Measurements from ENCODE around the gene NOXO1.

The NOXO1 gene

DNA sequence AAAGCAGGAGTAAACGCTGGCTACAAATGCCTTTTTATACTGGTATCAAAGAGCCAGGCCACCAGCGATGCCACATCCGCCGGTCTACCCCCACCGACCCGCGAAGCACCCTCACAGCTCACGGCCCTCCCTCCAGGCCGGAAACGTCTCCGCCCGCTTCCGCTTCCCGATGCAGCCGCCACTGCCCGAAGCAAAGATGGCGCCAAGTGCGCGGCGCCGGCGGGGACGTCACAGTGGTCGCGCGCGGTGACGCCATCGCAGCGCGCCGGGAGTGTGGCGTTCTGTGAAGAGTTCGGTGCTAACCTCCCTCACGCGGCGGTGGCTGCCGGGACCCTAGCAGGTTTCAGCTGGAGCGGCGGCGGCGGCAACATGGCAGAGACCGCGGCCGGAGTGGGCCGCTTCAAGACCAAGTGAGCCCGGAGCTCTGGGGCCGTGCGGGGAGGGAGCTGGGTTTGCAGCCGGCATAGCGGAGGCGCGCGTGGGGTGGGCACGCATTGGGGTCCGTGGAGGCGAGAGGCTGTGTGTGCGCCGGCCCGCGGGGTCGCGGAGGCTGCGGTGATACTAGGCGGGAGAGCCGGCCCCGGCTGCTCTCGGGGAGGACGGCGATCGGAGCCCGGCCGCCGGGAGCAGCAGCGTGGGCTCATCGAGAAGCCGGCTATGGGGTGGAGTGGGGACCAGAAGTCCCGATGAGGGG is 9.3 kb downstream of the NOXO1 start, which contains the start of gene TBL3:
TBL3 (plus strand) TSS at position 258 of the 694 bp plus-strand sequence; CDS start at position 370, 112 bp downstream.
- ChIA-PET POLR2A (interaction anchor here (0.8 to 3.1 kb wide), 4 partner anchors 10 to 184 kb away, joined by 4 to 20 read pairs (median 12); partner anchors contain the start of genes NDUFB10, NOXO1 and TRAF7), CTCF (interaction anchor here (1.1 to 1.4 kb wide), 4 partner anchors 9 to 168 kb away, joined by 4 to 5 read pairs (median 5); partner anchors contain the start of gene NOXO1)
- peak; percentile 49 for DNase-seq (ENCODE audit: low read depth, low spot score)
- peak within 1 kb of the TSS; percentile 85 for H3K4me3 ChIP-seq (ENCODE audit: low read depth, low read length)
- TF ChIP-seq, protein P1, sequence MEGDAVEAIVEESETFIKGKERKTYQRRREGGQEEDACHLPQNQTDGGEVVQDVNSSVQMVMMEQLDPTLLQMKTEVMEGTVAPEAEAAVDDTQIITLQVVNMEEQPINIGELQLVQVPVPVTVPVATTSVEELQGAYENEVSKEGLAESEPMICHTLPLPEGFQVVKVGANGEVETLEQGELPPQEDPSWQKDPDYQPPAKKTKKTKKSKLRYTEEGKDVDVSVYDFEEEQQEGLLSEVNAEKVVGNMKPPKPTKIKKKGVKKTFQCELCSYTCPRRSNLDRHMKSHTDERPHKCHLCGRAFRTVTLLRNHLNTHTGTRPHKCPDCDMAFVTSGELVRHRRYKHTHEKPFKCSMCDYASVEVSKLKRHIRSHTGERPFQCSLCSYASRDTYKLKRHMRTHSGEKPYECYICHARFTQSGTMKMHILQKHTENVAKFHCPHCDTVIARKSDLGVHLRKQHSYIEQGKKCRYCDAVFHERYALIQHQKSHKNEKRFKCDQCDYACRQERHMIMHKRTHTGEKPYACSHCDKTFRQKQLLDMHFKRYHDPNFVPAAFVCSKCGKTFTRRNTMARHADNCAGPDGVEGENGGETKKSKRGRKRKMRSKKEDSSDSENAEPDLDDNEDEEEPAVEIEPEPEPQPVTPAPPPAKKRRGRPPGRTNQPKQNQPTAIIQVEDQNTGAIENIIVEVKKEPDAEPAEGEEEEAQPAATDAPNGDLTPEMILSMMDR (IDR thresholded peaks at IDR 0.05; ENCODE audit: insufficient read depth, low read length, missing control alignments) = no peak

DNA sequence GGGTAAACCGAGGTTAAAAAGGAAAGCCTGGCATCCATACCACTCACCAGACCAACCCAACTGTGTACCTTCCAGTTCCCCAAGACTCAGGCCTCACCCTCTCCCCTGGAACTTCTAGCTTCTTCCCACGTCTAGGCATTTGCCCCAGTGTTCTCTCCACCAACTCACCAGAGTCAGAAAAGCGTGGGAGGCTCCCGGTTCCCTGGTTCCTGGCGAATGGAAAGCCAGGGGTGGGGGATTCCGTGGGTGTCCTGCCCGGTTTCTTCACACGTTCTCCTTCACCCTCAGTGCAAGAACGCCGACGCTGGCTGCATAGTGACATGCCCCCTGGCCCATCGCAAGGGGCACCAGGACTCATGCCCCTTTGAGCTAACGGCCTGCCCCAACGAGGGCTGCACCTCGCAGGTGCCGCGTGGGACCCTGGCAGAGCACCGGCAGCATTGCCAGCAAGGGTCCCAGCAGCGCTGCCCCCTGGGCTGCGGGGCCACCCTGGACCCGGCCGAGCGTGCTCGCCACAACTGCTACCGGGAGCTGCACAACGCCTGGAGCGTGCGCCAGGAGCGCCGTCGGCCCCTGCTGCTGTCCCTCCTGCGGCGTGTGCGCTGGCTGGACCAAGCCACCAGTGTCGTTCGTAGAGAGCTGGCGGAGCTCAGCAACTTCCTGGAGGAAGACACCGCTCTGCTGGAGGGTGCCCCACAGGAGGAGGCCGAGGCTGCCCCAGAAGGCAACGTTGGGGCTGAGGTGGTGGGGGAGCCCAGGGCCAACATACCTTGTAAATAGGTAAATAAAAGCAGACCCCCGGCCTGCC is 12.9 kb downstream of the NOXO1 start:
- ChIA-PET CTCF (interaction anchor here (2.5 kb wide), 1 partner anchor 172 kb away, joined by 5 read pairs; no protein-coding TSS in a partner anchor), POLR2A (interaction anchor here (1.1 kb wide), 1 partner anchor 187 kb away, joined by 3 read pairs; the partner anchor contains the start of gene TRAF7)
- TF ChIP-seq, protein P1 (IDR thresholded peaks at IDR 0.05; ENCODE audit: insufficient read depth, low read length, missing control alignments) = no peak
- DNase-seq (ENCODE audit: low read depth, low spot score) = no peak
- H3K4me3 ChIP-seq (ENCODE audit: low read depth, low read length) = no peak overlapping the region

DNA sequence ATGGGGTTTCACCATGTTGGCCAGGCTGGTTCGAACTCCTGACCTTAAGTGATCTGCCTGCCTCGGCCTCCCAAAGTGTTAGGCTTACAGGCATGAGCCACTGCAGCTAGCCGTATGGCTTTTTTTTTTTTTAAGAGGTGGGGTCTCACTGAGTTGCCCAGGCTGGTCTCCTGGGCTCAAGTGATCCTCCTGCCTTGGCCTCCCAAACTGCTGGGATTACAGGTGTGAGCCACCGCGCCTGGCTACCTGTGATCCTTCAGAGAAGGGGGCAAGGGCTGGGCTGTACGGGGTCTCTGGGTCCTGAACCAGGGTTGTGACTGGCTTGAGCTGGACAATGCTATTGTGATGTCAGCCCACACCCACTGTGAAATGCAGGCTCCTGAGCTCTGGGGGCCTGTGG is 14.8 kb downstream of the NOXO1 start, which contains the start of gene RNF151:
RNF151 (plus strand) TSS at position 397 of the 400 bp plus-strand sequence. CDS start 26 bp downstream, outside the sequence.
- ChIA-PET POLR2A (no interaction called here), CTCF (interaction anchor here (1.6 to 2.4 kb wide), 2 partner anchors 37 to 174 kb away, joined by 5 to 12 read pairs; no protein-coding TSS in a partner anchor)
- H3K4me3 ChIP-seq (ENCODE audit: low read depth, low read length) = peak within 1 kb of the TSS; percentile 92
- TF ChIP-seq, protein P1 (IDR thresholded peaks at IDR 0.05; ENCODE audit: insufficient read depth, low read length, missing control alignments) = no peak
- no peak for DNase-seq (ENCODE audit: low read depth, low spot score)

DNA sequence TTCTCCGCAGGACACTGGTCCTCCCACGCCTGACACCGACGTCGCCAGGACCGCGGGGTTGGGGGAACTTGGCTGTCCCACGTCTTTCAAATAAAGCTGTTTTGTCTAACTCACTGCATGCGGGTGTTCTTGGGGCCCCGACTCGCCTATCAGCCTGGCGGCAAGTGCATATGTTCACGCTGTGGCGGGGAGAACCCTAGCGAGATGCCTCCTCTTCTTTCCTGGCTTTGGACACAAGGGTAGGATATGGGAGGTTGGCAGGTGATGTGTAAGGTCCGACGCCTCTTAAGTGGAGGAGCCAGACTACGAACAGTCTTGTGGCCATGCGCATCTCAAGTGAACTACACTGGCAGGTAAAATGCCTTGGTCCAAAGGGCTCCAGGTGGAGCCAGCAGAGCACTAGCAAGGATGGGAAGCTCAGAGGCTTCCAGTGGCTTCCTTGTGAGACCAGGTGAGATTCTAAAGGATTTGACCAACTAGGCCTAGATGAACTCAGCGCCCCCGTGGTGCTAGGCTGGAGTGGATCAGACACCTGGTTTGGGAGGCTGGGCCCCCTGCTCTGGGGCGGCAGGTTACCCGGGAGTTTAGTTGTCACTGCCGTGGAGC is 15.8 kb downstream of the NOXO1 start:
- H3K4me3 ChIP-seq (ENCODE audit: low read depth, low read length) = peak overlapping the region; percentile 92
- ChIA-PET CTCF (interaction anchor here (1.2 to 2.4 kb wide), 2 partner anchors 19 to 175 kb away, joined by 3 to 12 read pairs; no protein-coding TSS in a partner anchor), POLR2A (interaction anchor here (0.6 to 2.3 kb wide), 29 partner anchors 12 to 225 kb away, joined by 3 to 45 read pairs (median 4); partner anchors contain the start of genes FAHD1, GFER, HAGH and MSRB1)
- TF ChIP-seq, protein P1 (IDR thresholded peaks at IDR 0.05; ENCODE audit: insufficient read depth, low read length, missing control alignments) = no peak
- no peak for DNase-seq (ENCODE audit: low read depth, low spot score)

DNA sequence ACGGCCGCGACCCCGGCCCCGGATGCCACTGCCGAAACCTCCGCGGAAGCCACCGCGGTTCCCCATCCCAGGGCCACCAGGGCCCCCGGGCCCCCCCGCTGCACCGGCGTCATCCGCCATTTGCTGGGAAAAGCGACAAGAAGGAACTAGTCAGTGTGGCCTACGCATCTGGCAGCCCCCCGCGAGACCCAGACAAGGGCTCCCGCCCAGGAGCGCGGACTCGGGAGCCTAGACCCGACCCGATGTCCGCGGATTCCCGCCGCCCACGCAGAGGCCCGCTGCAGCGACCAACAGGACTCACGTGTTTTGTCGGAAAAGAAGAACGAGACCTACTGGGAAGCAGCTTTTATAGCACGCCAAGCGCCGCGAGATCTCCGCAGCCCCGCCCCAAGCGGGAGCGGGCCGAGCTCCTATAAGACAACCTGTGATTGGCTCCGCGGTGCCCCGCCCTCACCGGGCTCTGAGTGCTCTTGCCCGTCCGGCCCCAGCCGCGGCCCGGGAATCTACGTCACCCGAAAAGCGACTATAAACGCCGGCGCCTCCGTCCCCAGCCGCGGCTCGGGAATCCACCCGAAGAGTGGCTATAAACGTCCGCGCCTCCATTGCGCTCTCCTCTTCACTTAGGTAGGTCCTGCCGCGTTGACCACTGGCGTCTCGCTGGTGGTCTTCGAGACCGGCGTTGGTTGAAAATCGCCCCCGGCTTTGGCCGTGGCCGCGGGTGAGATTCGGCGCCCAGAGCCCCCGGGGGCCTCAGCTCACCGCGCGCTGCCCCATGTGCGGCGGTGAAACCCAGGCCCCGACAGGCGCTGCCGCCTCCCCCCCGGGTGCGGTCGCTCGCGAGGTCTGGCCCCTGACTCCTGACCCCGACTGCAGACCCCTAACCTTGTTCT is 16.5 kb downstream of the NOXO1 start, which contains the start of gene RPS2:
RPS2 (minus strand) TSS at position 321 of the 890 bp plus-strand sequence; CDS start at position 120, 201 bp downstream.
- peak; percentile 89 for DNase-seq (ENCODE audit: low read depth, low spot score)

More for the DNA sequence above, 16.5 kb downstream of the NOXO1 start, which contains the start of gene RPS2:
- CTCF ChIA-PET = interaction anchor here (1.2 to 2.4 kb wide), 3 partner anchors 19 to 176 kb away, joined by 3 to 12 read pairs (median 3); no protein-coding TSS in a partner anchor
- TF ChIP-seq, protein P1 (IDR thresholded peaks at IDR 0.05; ENCODE audit: insufficient read depth, low read length, missing control alignments) = no peak
- peak within 1 kb of the TSS; percentile 92 for H3K4me3 ChIP-seq (ENCODE audit: low read depth, low read length)
- POLR2A ChIA-PET = interaction anchor here (0.6 to 2.3 kb wide), 39 partner anchors 12 to 1192 kb away, joined by 3 to 45 read pairs (median 3); partner anchors contain the start of genes FAHD1, GFER, HAGH and MSRB1

Measured in AG04449 (cell line).